Measurements from ENCODE around the gene FGF2. TPM values are rescaled to one million over a fixed set of nuclear protein-coding genes. Genes with fewer than 3 reads are reported as not detected.
"Not testable (repeated sequence)": the region's sequence is repeated elsewhere in the genome, so short reads cannot be mapped to it uniquely, and the experiment has no call there.

FGF2 gene
- total RNA-seq, 1 donor from 2014 or later, result 20.8 TPM

GRCh38 chr4:122806981-122807679 is 19.5 kb upstream of the FGF2 start:
- no peaks in the 10 kb centered on the region for H3K36me3 ChIP-seq
- no peaks in the 10 kb centered on the region for H3K27me3 ChIP-seq
- H3K9me3 ChIP-seq, result no peaks in the 10 kb centered on the region
- H3K27ac ChIP-seq, result no peak overlapping the region
- intact Hi-C loops (cut with DNase I), result no loop called here
- TF ChIP-seq CTCF (IDR thresholded peaks at IDR 0.05), result no peak
- H3K4me3 ChIP-seq, result no peak overlapping the region
- H3K4me1 ChIP-seq, result no peaks in the 10 kb centered on the region
- DNase-seq (ENCODE audit: low spot score in 2 of 2), result no peak

GRCh38 chr4:122810669-122811068 is 16.0 kb upstream of the FGF2 start:
- H3K27me3 ChIP-seq, result no peaks in the 10 kb centered on the region
- H3K36me3 ChIP-seq, result no peaks in the 10 kb centered on the region
- intact Hi-C loops (cut with DNase I), result no loop called here
- TF ChIP-seq CTCF (IDR thresholded peaks at IDR 0.05), result no peak
- no peak overlapping the region for H3K27ac ChIP-seq
- no peak overlapping the region for H3K4me3 ChIP-seq
- H3K4me1 ChIP-seq, result no peaks in the 10 kb centered on the region
- no peaks in the 10 kb centered on the region for H3K9me3 ChIP-seq
- DNase-seq (ENCODE audit: low spot score in 2 of 2), result no peak

- DNase-seq (ENCODE audit: low spot score in 2 of 2); H3K4me1 ChIP-seq; H3K9me3 ChIP-seq; intact Hi-C loops (cut with DNase I); H3K27me3 ChIP-seq; H3K27ac ChIP-seq; H3K4me3 ChIP-seq; H3K36me3 ChIP-seq: not testable (repeated sequence)
These were observed 14.8 kb upstream of the FGF2 start for GRCh38 chr4:122811781-122812180.

- H3K4me3 ChIP-seq; H3K4me1 ChIP-seq; DNase-seq (ENCODE audit: low spot score in 2 of 2); H3K27me3 ChIP-seq; H3K27ac ChIP-seq; H3K36me3 ChIP-seq; intact Hi-C loops (cut with DNase I); H3K9me3 ChIP-seq: not testable (repeated sequence)
These were observed 13.8 kb upstream of the FGF2 start for GRCh38 chr4:122812823-122813222.

- intact Hi-C loops (cut with DNase I), result no loop called here
- H3K27me3 ChIP-seq, result no peaks in the 10 kb centered on the region
- no peak overlapping the region for H3K4me3 ChIP-seq
- no peaks in the 10 kb centered on the region for H3K36me3 ChIP-seq
- no peak for TF ChIP-seq CTCF (IDR thresholded peaks at IDR 0.05)
- no peak overlapping the region for H3K27ac ChIP-seq
- no peak for DNase-seq (ENCODE audit: low spot score in 2 of 2)
- no peaks in the 10 kb centered on the region for H3K9me3 ChIP-seq
- H3K4me1 ChIP-seq, result no peaks in the 10 kb centered on the region
These were observed 12.2 kb upstream of the FGF2 start for GRCh38 chr4:122814426-122814825.

GRCh38 chr4:122815248-122815647 is 11.4 kb upstream of the FGF2 start:
- no peak for TF ChIP-seq CTCF (IDR thresholded peaks at IDR 0.05)
- intact Hi-C loops (cut with DNase I), result no loop called here

GRCh38 chr4:122816476-122816875 is 10.2 kb upstream of the FGF2 start:
- no peak overlapping the region for H3K27ac ChIP-seq
- no peaks in the 10 kb centered on the region for H3K36me3 ChIP-seq
- DNase-seq (ENCODE audit: low spot score in 2 of 2), result no peak
- intact Hi-C loops (cut with DNase I), result no loop called here
- no peak for TF ChIP-seq CTCF (IDR thresholded peaks at IDR 0.05)
- H3K9me3 ChIP-seq, result no peaks in the 10 kb centered on the region
- H3K4me1 ChIP-seq, result no peaks in the 10 kb centered on the region
- H3K27me3 ChIP-seq, result no peaks in the 10 kb centered on the region
- H3K4me3 ChIP-seq, result no peak overlapping the region

More at GRCh38 chr4:122815248-122815647, 11.4 kb upstream of the FGF2 start:
- H3K4me1 ChIP-seq, result no peaks in the 10 kb centered on the region
- H3K36me3 ChIP-seq, result no peaks in the 10 kb centered on the region
- DNase-seq (ENCODE audit: low spot score in 2 of 2), result no peak
- no peaks in the 10 kb centered on the region for H3K9me3 ChIP-seq
- H3K27me3 ChIP-seq, result no peaks in the 10 kb centered on the region
- no peak overlapping the region for H3K4me3 ChIP-seq
- no peak overlapping the region for H3K27ac ChIP-seq
